ENCODE results near the gene SLITRK4.

SLITRK4 gene

DNA sequence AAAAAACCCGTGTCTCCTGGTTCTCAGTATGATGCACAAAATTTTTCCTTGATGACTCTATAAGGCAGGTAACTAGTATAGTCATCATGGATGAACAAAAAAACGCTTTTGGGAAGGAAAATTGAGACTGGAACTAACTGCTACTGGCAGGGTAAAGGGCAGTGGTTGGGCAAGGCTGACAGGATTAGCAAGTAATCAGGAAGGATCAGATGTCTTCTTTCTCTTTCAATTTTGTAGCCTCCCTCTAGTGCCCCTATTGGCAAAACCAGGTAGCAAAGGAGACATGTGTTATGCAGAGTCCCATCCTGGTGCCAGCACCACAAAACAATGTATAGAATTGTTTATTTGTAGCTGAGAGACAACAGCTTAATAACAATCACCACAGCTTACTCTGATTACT, 12.8 kb upstream of the SLITRK4 start:
- DNase-seq (ENCODE audit: extremely low spot score): no peak
- ChIA-PET POLR2A (no interaction called here), CTCF (no interaction called here)
- TF ChIP-seq, protein P1, sequence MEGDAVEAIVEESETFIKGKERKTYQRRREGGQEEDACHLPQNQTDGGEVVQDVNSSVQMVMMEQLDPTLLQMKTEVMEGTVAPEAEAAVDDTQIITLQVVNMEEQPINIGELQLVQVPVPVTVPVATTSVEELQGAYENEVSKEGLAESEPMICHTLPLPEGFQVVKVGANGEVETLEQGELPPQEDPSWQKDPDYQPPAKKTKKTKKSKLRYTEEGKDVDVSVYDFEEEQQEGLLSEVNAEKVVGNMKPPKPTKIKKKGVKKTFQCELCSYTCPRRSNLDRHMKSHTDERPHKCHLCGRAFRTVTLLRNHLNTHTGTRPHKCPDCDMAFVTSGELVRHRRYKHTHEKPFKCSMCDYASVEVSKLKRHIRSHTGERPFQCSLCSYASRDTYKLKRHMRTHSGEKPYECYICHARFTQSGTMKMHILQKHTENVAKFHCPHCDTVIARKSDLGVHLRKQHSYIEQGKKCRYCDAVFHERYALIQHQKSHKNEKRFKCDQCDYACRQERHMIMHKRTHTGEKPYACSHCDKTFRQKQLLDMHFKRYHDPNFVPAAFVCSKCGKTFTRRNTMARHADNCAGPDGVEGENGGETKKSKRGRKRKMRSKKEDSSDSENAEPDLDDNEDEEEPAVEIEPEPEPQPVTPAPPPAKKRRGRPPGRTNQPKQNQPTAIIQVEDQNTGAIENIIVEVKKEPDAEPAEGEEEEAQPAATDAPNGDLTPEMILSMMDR (IDR thresholded peaks at IDR 0.05; ENCODE audit: control extremely low read depth, extremely low read depth, low read depth, missing control alignments): no peak

DNA sequence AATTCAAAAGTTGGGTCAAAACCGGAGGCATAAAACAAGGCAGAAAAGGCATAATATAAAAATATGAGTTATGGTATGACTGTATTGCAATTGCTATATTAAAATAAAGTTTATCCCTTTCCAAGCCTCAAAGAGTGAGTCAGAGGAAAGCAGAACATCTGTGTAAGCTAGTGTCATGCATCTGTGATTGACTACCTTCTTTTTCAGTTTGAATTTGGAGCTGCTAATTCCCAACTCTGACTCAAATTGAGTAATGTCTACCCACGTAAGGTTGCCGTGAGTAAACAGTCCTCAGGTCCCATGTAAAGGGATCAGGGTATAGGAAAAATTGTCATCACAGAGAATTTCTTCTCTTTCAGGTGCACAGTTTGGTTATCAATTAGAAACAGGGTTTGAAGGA, 6.5 kb upstream of the SLITRK4 start:
- ChIA-PET CTCF (no interaction called here), POLR2A (no interaction called here)
- DNase-seq (ENCODE audit: extremely low spot score): no peak
- TF ChIP-seq, protein P1 (IDR thresholded peaks at IDR 0.05; ENCODE audit: control extremely low read depth, extremely low read depth, low read depth, missing control alignments): no peak

DNA sequence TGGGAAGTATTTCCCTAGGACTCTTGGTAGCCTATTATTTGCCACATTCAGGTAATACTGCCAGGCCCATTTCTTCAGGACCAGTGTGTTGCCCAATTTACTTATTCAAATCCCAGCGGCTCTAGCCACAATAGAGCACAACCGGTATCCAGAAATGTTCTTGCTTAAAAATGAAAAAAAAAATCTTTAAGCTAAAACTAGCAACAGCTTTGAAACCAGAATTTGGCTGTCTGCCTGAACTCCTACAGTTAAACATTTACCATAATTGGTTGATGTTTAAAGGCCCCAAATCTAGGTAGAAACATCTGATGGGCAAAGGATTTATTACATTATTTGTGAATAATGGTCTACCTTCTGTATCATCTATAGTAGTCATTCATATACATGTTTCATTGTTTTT, 930 bp upstream of the SLITRK4 start:
- TF ChIP-seq, protein P1 (IDR thresholded peaks at IDR 0.05; ENCODE audit: control extremely low read depth, extremely low read depth, low read depth, missing control alignments): no peak
- ChIA-PET POLR2A (no interaction called here), CTCF (interaction anchor here (1.8 kb wide), 1 partner anchor 10 kb away, joined by 4 read pairs; no protein-coding TSS in a partner anchor)
- DNase-seq (ENCODE audit: extremely low spot score): no peak

DNA sequence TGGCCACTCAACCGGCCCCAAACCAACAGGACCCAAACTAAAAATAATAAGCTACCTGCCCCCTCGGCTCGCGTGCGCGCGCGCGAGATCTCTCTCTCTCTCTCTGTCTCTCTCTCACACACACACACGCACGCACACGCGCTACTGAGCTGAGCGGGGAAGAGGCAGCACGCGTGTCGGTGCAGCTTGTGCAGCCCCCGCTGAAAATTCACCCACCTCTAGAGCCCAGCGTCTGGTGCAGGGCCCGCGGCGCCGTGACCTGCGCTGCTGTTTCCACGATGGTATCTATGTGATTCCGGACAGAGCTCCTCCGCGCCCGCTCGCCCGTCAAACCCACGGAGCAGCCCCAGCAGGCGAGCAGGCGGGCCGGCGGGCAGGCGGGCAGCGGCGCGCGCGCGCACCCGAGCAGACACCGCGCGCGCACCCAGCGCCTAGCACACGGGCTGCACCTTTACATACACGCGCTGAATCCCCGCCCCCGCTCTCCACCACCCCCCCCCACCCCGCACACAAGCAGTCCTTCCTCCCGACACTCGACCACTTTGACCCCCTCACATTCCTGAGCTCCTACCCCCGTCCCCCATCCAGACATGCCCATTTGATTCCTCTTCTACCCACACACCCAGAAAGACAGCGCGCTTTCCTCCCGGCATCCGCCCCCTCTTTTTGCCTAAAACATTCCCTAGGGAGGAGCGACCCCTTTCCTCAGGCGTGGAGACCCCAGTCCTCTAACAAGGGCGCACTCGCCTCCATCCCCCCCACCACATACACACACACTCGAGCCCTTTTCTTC, 1.0 kb downstream of the SLITRK4 start:
- POLR2A ChIA-PET: no interaction called here
- CTCF ChIA-PET: no interaction called here
- no peak for DNase-seq (ENCODE audit: extremely low spot score)
- TF ChIP-seq, protein P1 (IDR thresholded peaks at IDR 0.05; ENCODE audit: control extremely low read depth, extremely low read depth, low read depth, missing control alignments): no peak

DNA sequence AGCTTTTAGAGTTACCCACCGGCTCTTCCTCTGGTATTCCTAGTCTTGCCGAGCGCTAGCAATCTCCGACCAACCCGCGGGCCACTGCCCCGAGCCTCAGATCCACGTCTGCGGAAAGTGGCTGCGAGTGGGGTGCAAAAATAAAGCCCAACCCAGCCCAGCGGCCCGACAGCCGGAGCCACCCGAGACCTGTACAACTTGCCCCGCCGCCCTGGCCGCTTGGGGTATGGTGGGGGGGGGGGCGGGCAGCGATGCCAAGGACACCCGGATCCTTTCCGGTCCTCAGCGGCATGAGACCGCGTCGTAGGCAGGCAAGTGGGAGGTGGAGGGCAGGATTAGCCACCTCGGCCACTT, 1.6 kb downstream of the SLITRK4 start:
- TF ChIP-seq, protein P1 (IDR thresholded peaks at IDR 0.05; ENCODE audit: control extremely low read depth, extremely low read depth, low read depth, missing control alignments): no peak
- ChIA-PET CTCF (interaction anchor here (1.5 kb wide), 1 partner anchor 30 kb away, joined by 3 read pairs; no protein-coding TSS in a partner anchor), POLR2A (no interaction called here)
- no peak for DNase-seq (ENCODE audit: extremely low spot score)

DNA sequence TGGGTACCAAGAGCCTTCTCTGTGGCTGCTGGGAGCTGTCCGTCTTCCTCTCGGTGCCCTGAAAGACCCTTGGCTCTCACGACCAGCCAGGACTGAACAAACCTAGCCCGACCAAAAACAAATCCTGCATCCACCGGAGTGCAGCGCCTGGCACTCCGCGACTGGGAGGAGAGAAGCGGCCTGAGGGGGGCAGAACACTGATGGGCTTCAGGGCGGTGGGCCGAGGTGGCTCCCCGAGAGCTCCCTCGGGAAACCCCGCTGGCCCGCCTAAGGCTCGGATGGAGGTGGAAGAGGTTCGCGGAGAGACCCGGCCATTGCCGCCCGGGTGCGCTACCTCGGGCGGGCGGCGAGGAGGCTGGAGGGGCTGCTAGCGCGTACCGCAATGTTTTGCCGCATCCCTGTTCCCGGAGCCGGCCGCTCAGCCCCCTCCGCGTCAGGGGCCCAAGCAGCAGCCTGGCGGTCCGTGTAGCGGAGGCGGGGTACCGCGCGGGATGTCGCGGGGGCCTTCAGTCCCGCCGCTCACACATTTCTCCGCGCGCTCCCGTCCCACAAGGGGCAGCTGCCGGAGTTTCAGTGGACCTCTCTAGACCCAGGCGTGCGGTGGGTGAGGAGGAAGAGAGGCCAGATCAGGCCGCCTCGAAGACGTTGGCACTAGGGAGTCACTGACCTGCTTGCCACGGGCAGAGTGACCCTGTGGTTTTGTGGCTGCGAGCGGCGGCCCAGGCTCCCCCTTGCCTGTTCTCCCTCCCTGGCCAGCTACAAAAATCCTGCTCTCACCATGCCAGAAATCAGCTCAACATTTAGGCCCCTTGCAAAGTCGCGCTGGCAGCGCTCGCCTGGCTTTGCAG, 2.2 kb downstream of the SLITRK4 start:
- POLR2A ChIA-PET: no interaction called here
- TF ChIP-seq, protein P1 (IDR thresholded peaks at IDR 0.05; ENCODE audit: control extremely low read depth, extremely low read depth, low read depth, missing control alignments): no peak
- CTCF ChIA-PET: interaction anchor here (1.5 kb wide), 1 partner anchor 31 kb away, joined by 3 read pairs; no protein-coding TSS in a partner anchor
- DNase-seq (ENCODE audit: extremely low spot score): no peak
